Measurements from ENCODE around the gene ZC3H7A. TPM values are rescaled to one million over a fixed set of nuclear protein-coding genes. Genes with fewer than 3 reads are reported as not detected.

ZC3H7A gene
- total and polyA plus RNA-seq, 2 of the 13 experiments (the other 11 are each of a cell fraction or from before 2014, with no cell fraction given), result 29.2 to 36.8 TPM

DNA sequence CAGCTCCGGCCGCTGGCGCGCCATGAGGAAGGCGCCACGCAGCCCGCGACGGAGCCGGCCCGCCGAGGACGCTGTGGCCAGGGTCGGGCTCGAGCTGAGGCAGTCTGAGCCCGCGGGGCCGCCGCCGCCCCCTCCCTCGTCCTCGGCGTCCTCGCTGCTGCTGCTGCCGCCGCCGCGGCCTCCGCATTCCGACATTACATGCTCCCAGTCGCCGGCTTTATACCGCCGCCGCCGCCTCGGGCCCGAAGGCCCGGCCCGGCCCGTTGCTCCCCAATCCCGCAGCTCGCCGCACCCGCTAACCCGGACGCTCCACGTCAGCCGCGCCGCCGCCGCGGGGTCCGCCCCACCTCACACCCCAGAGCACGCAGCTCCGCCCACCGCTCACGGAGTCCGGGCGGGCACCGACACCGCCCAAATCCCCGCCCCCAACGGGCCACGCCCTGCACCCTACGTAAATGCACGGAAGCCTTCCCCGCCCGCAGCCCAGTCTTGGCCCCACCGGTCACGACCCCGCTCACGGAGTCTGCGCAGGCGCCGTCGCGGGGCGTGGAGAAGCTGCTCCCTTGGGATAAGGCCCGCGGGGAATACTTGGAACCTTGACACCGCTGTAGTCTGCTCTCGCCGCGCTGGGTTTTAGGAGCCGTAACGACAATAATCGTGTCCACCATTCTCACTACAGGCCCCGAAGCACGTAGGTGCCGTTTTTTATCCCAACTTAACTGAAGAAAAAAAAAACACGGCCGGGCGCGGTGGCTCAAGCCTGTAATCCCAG, 54.3 kb downstream of the ZC3H7A start, which contains the start of gene TXNDC11 (continued):
- TF ChIP-seq ZNF33A (CRISPR knock-in tag; IDR thresholded peaks at IDR 0.05; ENCODE audit: borderline replicate concordance), result peak; percentile 55; the same call in 1 of the 2 replicates
- TF ChIP-seq, protein P1, sequence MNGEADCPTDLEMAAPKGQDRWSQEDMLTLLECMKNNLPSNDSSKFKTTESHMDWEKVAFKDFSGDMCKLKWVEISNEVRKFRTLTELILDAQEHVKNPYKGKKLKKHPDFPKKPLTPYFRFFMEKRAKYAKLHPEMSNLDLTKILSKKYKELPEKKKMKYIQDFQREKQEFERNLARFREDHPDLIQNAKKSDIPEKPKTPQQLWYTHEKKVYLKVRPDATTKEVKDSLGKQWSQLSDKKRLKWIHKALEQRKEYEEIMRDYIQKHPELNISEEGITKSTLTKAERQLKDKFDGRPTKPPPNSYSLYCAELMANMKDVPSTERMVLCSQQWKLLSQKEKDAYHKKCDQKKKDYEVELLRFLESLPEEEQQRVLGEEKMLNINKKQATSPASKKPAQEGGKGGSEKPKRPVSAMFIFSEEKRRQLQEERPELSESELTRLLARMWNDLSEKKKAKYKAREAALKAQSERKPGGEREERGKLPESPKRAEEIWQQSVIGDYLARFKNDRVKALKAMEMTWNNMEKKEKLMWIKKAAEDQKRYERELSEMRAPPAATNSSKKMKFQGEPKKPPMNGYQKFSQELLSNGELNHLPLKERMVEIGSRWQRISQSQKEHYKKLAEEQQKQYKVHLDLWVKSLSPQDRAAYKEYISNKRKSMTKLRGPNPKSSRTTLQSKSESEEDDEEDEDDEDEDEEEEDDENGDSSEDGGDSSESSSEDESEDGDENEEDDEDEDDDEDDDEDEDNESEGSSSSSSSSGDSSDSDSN (CRISPR knock-in tag; IDR thresholded peaks at IDR 0.05), result peak; percentile 89
- TF ChIP-seq RCOR2 (CRISPR knock-in tag; IDR thresholded peaks at IDR 0.05), result 0 out of 2 replicates have a peak, but pooled peaks have one; percentile 13
- no peak for TF ChIP-seq ZNF30 (CRISPR knock-in tag; IDR thresholded peaks at IDR 0.05)
- TF ChIP-seq SETDB1 (CRISPR knock-in tag; IDR thresholded peaks at IDR 0.05; ENCODE audit: borderline replicate concordance), result no peak
- TF ChIP-seq SRSF1 (optimal IDR thresholded peaks at IDR 0.05; ENCODE audit: low read depth, low read length), result peak; percentile 53
- no peak for TF ChIP-seq ZNF644 (CRISPR knock-in tag; IDR thresholded peaks at IDR 0.05; ENCODE audit: low read depth)
- peak; percentile 96 for TF ChIP-seq ZMYM4 (CRISPR knock-in tag; IDR thresholded peaks at IDR 0.05)
- no peak for TF ChIP-seq RFX1 (IDR thresholded peaks at IDR 0.05)
- TF ChIP-seq CREM (IDR thresholded peaks at IDR 0.05), result peak; percentile 76
- TF ChIP-seq CREM (CRISPR knock-in tag; IDR thresholded peaks at IDR 0.05), result no peak; the same call in 1 of the 2 replicates
- TF ChIP-seq NONO (IDR thresholded peaks at IDR 0.05), result no peak
- TF ChIP-seq NONO (CRISPR knock-in tag; conservative IDR thresholded peaks at IDR 0.05), result peak; percentile 95
- 0 out of 2 replicates have a peak, but pooled peaks have one; percentile 8 for TF ChIP-seq USF2 (IDR thresholded peaks at IDR 0.05; ENCODE audit: low read depth, low read length)
- TF ChIP-seq USF2 (CRISPR knock-in tag; IDR thresholded peaks at IDR 0.05; ENCODE audit: borderline replicate concordance), result no peak; the same call in 1 of the 2 replicates
- no peak for TF ChIP-seq THYN1 (CRISPR knock-in tag; IDR thresholded peaks at IDR 0.05; ENCODE audit: borderline replicate concordance, low read depth)
- TF ChIP-seq ZNF367 (CRISPR knock-in tag; IDR thresholded peaks at IDR 0.05; ENCODE audit: borderline replicate concordance), result peak; percentile 42; the same call in 1 of the 2 replicates
- TF ChIP-seq HES4 (CRISPR knock-in tag; IDR thresholded peaks at IDR 0.05; ENCODE audit: borderline replicate concordance), result peak; percentile 96
- TF ChIP-seq CEBPB (IDR thresholded peaks at IDR 0.05; ENCODE audit: borderline replicate concordance, low read depth, low read length), result no peak
- peak; percentile 90 for TF ChIP-seq PITX1 (CRISPR knock-in tag; IDR thresholded peaks at IDR 0.05)
- TF ChIP-seq GATAD2A (CRISPR knock-in tag; IDR thresholded peaks at IDR 0.05), result peak; percentile 90
- TF ChIP-seq FOXK1 (CRISPR knock-in tag; IDR thresholded peaks at IDR 0.05; ENCODE audit: borderline replicate concordance, low read depth), result peak; percentile 93
- no peak for TF ChIP-seq ZNF20 (CRISPR knock-in tag; IDR thresholded peaks at IDR 0.05)
- peak; percentile 98 for TF ChIP-seq RXRA (CRISPR knock-in tag; IDR thresholded peaks at IDR 0.05)
- TF ChIP-seq YEATS4 (CRISPR knock-in tag; IDR thresholded peaks at IDR 0.05; ENCODE audit: borderline replicate concordance), result peak; percentile 95
- TF ChIP-seq SSRP1 (CRISPR knock-in tag; IDR thresholded peaks at IDR 0.05), result no peak
- TF ChIP-seq ZNF761 (CRISPR knock-in tag; conservative IDR thresholded peaks at IDR 0.05), result peak; percentile 97

Measured in HepG2 (cell line).